Panc1 (cell line): ENCODE data around the gene MYPN. TPM values are rescaled to one million over a fixed set of nuclear protein-coding genes. Genes with fewer than 3 reads are reported as not detected.

ENCODE experiments used
- ATAC-seq: fragments of 200-7000 bp; cut with Tn5 transposase; 2 replicates; pipeline ENCODE4 v1.9.1; 2020; ENCODE audit warnings: mild to moderate bottlenecking, moderate library complexity
- BruUV-seq: library from RNA; stranded (reverse); fragments of 400-500 nt; replicated peaks from 2 replicates; lab custom pipeline; 2021; lab: Mats Ljungman, UMichigan
- CTCF ChIA-PET: fragments of 300-600 bp; sonication (Branson Sonifier 250); formaldehyde crosslinking; loops from one replicate; lab custom pipeline; 2022; ENCODE audit warnings: antibody characterized with exemption; lab: Charles Lee
- POLR2A ChIA-PET: fragments of 300-600 bp; sonication (Branson Sonifier 250); formaldehyde crosslinking; loops from one replicate; lab custom pipeline; 2022; ENCODE audit warnings: antibody characterized with exemption; lab: Charles Lee
- DNase-seq: peaks from one replicate; pipeline ENCODE4 v3.0.0-alpha.2; 2010; ENCODE audit warnings: low read depth, low spot score
- H3K27ac ChIP-seq: 2 replicates; pipeline ENCODE4 v1.5.1; 2011; ENCODE audit warnings: mild to moderate bottlenecking, low read length, inconsistent platforms
- H3K27me3 ChIP-seq: fragments of 200-500 bp; sonication (Bioruptor generic); 2 replicates; pipeline ENCODE4 v1.6.0; 2014; ENCODE audit warnings: low read length, inconsistent platforms; ENCODE audit not compliant: control insufficient read depth, insufficient read depth
- H3K36me3 ChIP-seq: fragments of 200-500 bp; sonication (Bioruptor generic); 2 replicates; pipeline ENCODE4 v1.5.1; 2014; ENCODE audit warnings: inconsistent platforms, mild to moderate bottlenecking, low read length, moderate library complexity; ENCODE audit not compliant: control insufficient read depth, insufficient read depth
- H3K4me1 ChIP-seq: 2 replicates; pipeline ENCODE4 v1.5.1; 2011; ENCODE audit warnings: inconsistent platforms, mild to moderate bottlenecking, low read length, moderate library complexity; ENCODE audit not compliant: control insufficient read depth, insufficient read depth
- H3K4me3 ChIP-seq, 2 experiments: 2 replicates each; pipeline ENCODE4 v1.5.1; 2011 to 2012; ENCODE audit warnings: low read depth in 2 of 2, low read length in 2 of 2, mild to moderate bottlenecking in 2 of 2, inconsistent platforms in 1 of 2, moderate library complexity in 1 of 2
- H3K9me3 ChIP-seq: fragments of 200-500 bp; sonication (Bioruptor generic); 2 replicates; pipeline ENCODE4 v1.5.1; 2014; ENCODE audit warnings: low read depth, mild to moderate bottlenecking, inconsistent platforms, low read length, moderate library complexity; ENCODE audit not compliant: control insufficient read depth, insufficient read depth
- POLR2AphosphoS5 ChIP-seq: IDR thresholded peaks from 2 replicates; pipeline ENCODE4 v1.6.1; 2012; ENCODE audit warnings: mild to moderate bottlenecking, low read depth, low read length, moderate library complexity
- SIN3A ChIP-seq: IDR thresholded peaks from 2 replicates; pipeline ENCODE4 v1.6.1; 2012; ENCODE audit warnings: low read depth, mild to moderate bottlenecking, low read length, moderate library complexity, borderline replicate concordance; ENCODE audit not compliant: insufficient read depth
- TCF7L2 ChIP-seq: IDR thresholded peaks from 2 replicates; pipeline ENCODE4 v1.6.1; 2011; ENCODE audit warnings: mild to moderate bottlenecking, low read depth, low read length, inconsistent platforms
- in situ Hi-C: cut with HindIII; loops from 2 replicates; pipeline ENCODE4 v1.10.0; 2016; ENCODE audit warnings: low sequenced_read_pairs, low pct_unique_long_range_greater_than_20kb
- intact Hi-C: fragments of 100-400 bp; cut with micrococcal nuclease; formaldehyde crosslinking; loops from one replicate; pipeline ENCODE4 v1.10.0; 2022; ENCODE audit not compliant: unreplicated experiment
- total RNA-seq: library from RNA; stranded (reverse); gene quantifications from one replicate; pipeline ENCODE4 v1.2.1, GENCODE V29; 2021; ENCODE audit not compliant: unreplicated experiment
- TF ChIP-seq, protein P1 (sequence below), 2 experiments: IDR thresholded peaks; 2 replicates each; pipeline ENCODE4 v1.6.1; 2011 to 2012; ENCODE audit warnings: low read depth in 2 of 2, control low read depth in 1 of 2, low read length in 1 of 2, mild to moderate bottlenecking in 1 of 2, moderate library complexity in 1 of 2; ENCODE audit not compliant: insufficient read depth in 1 of 2
- TF ChIP-seq, protein P2 (sequence below): fragments of 450-650 bp; IDR thresholded peaks from 2 replicates; pipeline ENCODE4 v1.5.1; 2017; ENCODE audit warnings: mild to moderate bottlenecking

Gene MYPN
- total RNA-seq, 1 experiment from 2014 or later, result 39.1 TPM

DNA sequence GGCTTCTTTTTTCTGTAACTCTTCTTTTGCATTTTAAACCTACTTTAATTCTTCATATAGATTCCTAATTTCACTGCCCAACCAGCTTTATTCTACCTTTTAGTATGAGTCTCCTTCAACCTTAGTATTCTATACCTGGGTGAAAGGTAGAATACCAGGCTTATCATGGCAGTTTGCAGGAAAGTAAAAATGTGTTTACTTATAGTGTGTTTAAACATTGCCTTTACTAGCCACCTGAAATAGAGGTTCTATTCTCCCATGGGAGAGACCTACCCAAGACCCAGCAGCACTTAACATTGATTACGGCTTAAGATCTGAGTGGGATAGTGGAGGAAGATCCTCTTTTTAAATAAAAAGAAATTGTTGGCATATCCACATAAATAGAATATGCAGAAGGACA is 1.6 kb upstream of the MYPN start:
- no peak for ATAC-seq
- H3K4me1 ChIP-seq, result peaks cover 57% of the 10 kb centered on the region
- in situ Hi-C loops, result no loop called here
- H3K4me3 ChIP-seq, result peak overlapping the region; percentile 57 to 65
- no peak for TF ChIP-seq SIN3A
- TF ChIP-seq, protein P1, sequence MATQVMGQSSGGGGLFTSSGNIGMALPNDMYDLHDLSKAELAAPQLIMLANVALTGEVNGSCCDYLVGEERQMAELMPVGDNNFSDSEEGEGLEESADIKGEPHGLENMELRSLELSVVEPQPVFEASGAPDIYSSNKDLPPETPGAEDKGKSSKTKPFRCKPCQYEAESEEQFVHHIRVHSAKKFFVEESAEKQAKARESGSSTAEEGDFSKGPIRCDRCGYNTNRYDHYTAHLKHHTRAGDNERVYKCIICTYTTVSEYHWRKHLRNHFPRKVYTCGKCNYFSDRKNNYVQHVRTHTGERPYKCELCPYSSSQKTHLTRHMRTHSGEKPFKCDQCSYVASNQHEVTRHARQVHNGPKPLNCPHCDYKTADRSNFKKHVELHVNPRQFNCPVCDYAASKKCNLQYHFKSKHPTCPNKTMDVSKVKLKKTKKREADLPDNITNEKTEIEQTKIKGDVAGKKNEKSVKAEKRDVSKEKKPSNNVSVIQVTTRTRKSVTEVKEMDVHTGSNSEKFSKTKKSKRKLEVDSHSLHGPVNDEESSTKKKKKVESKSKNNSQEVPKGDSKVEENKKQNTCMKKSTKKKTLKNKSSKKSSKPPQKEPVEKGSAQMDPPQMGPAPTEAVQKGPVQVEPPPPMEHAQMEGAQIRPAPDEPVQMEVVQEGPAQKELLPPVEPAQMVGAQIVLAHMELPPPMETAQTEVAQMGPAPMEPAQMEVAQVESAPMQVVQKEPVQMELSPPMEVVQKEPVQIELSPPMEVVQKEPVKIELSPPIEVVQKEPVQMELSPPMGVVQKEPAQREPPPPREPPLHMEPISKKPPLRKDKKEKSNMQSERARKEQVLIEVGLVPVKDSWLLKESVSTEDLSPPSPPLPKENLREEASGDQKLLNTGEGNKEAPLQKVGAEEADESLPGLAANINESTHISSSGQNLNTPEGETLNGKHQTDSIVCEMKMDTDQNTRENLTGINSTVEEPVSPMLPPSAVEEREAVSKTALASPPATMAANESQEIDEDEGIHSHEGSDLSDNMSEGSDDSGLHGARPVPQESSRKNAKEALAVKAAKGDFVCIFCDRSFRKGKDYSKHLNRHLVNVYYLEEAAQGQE (IDR thresholded peaks at IDR 0.05; ENCODE audit: insufficient read depth in 1 of 2, low read depth in 2 of 2, low read length in 1 of 2), result no peak
- TF ChIP-seq, protein P2, sequence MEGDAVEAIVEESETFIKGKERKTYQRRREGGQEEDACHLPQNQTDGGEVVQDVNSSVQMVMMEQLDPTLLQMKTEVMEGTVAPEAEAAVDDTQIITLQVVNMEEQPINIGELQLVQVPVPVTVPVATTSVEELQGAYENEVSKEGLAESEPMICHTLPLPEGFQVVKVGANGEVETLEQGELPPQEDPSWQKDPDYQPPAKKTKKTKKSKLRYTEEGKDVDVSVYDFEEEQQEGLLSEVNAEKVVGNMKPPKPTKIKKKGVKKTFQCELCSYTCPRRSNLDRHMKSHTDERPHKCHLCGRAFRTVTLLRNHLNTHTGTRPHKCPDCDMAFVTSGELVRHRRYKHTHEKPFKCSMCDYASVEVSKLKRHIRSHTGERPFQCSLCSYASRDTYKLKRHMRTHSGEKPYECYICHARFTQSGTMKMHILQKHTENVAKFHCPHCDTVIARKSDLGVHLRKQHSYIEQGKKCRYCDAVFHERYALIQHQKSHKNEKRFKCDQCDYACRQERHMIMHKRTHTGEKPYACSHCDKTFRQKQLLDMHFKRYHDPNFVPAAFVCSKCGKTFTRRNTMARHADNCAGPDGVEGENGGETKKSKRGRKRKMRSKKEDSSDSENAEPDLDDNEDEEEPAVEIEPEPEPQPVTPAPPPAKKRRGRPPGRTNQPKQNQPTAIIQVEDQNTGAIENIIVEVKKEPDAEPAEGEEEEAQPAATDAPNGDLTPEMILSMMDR, result no peak
- TF ChIP-seq TCF7L2, result no peak
- no peak for TF ChIP-seq POLR2AphosphoS5
- no peaks in the 10 kb centered on the region; the same call in 1 of the 2 replicates for H3K36me3 ChIP-seq
- no TSS peak for BruUV-seq
- intact Hi-C loops, result no loop called here
- H3K27ac ChIP-seq, result peak overlapping the region; percentile 100
- H3K9me3 ChIP-seq, result no peaks in the 10 kb centered on the region
- DNase-seq, result no peak
- H3K27me3 ChIP-seq, result no peaks in the 10 kb centered on the region
- ChIA-PET POLR2A (interaction anchor here (0.7 kb wide), 1 partner anchor 28 kb away, joined by 13 read pairs; no protein-coding TSS in a partner anchor), CTCF (interaction anchor here (0.6 kb wide), 2 partner anchors 14 to 29 kb away, joined by 3 to 4 read pairs; no protein-coding TSS in a partner anchor)

DNA sequence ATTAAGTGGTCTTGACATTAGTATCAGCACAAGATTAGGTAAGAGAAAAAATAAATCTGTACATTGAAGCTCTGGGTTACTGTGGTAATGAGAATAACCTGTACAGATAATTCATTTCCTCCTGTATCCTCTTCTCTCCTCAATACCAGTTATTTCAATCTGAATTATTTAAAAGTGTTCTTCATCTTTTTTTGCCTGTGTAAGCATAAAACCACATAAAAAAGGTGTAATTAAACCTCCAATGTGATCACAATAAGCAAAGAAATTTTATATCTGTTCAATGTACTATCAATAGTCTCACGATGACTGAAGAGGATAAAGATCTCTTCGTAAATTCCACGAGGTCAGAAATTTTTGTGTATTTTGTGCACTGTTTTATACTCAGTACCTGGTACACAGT is 1.2 kb upstream of the MYPN start:
- ChIA-PET CTCF (no interaction called here), POLR2A (no interaction called here)
- Histone ChIP-seq H3K4me1 (peaks cover 57% of the 10 kb centered on the region), H3K4me3 (peak overlapping the region; percentile 57 to 65), H3K36me3 (no peaks in the 10 kb centered on the region; the same call in 1 of the 2 replicates), H3K27me3 (no peaks in the 10 kb centered on the region), H3K9me3 (no peaks in the 10 kb centered on the region), H3K27ac (peak overlapping the region; percentile 100)
- intact Hi-C loops, result no loop called here
- ATAC-seq (no peak), DNase-seq (no peak)
- TF ChIP-seq, protein P1 (IDR thresholded peaks at IDR 0.05; ENCODE audit: insufficient read depth in 1 of 2, low read depth in 2 of 2, low read length in 1 of 2), result no peak
- TF ChIP-seq TCF7L2, result no peak
- TF ChIP-seq, protein P2, result no peak
- TF ChIP-seq SIN3A, result no peak
- no peak for TF ChIP-seq POLR2AphosphoS5
- in situ Hi-C loops, result no loop called here
- BruUV-seq, result no TSS peak
